ENCODE measurements around the gene ATP10A. TPM values are rescaled to one million over a fixed set of nuclear protein-coding genes. Genes with fewer than 3 reads are reported as not detected.
"Not testable (repeated sequence)": the region's sequence is repeated elsewhere in the genome, so short reads cannot be mapped to it uniquely, and the experiment has no call there.

ATP10A gene
- total RNA-seq, 2 donors from 2014 or later = 16.6 to 44.6 TPM

GRCh38 chr15:25783607-25784540, 79.3 kb downstream of the ATP10A start:
- Mint-ChIP-seq H3K36me3 (peaks cover 0 to 11% of the 10 kb centered on the region in 2 donors), H3K27ac (peak overlapping the region; percentile 51 to 81), H3K9me3 (no peaks in the 10 kb centered on the region)
- ATAC-seq = peak; percentile 41 to 64
- DNase-seq (ENCODE audit: low spot score in 2 of 2) = peak in 1 of 2 donors; percentile 61

GRCh38 chr15:25783134-25783533, 80.0 kb downstream of the ATP10A start:
- ATAC-seq (no peak), DNase-seq (ENCODE audit: low spot score in 2 of 2) (no peak)
- Mint-ChIP-seq H3K36me3 (peaks cover 0 to 12% of the 10 kb centered on the region in 2 donors), H3K27ac (peak overlapping the region in 1 of 2 donors; percentile 51), H3K9me3 (no peaks in the 10 kb centered on the region)

GRCh38 chr15:25780479-25781255, 82.5 kb downstream of the ATP10A start:
- Mint-ChIP-seq H3K9me3 (no peaks in the 10 kb centered on the region), H3K36me3 (peaks cover 0 to 13% of the 10 kb centered on the region in 2 donors), H3K27ac (no peak overlapping the region)
- ATAC-seq = no peak
- no peak for DNase-seq (ENCODE audit: low spot score in 2 of 2)

- H3K9me3 Mint-ChIP-seq = no peaks in the 10 kb centered on the region
- H3K27ac Mint-ChIP-seq = peak overlapping the region in 1 of 2 donors; percentile 59
- H3K36me3 Mint-ChIP-seq = peaks cover 0 to 13% of the 10 kb centered on the region in 2 donors
- no peak for DNase-seq (ENCODE audit: low spot score in 2 of 2)
- ATAC-seq = no peak
These were observed 85.0 kb downstream of the ATP10A start for GRCh38 chr15:25778161-25778560.

- H3K27ac Mint-ChIP-seq = peak overlapping the region; percentile 44 to 55
These were observed 86.1 kb downstream of the ATP10A start for GRCh38 chr15:25777037-25777436.

GRCh38 chr15:25776071-25776746, 86.9 kb downstream of the ATP10A start:
- DNase-seq (ENCODE audit: low spot score in 2 of 2) (no peak), ATAC-seq (no peak)
- H3K36me3 Mint-ChIP-seq = peaks cover 0 to 13% of the 10 kb centered on the region in 2 donors
- no peaks in the 10 kb centered on the region for H3K9me3 Mint-ChIP-seq
- no peak overlapping the region for H3K27ac Mint-ChIP-seq

More at GRCh38 chr15:25777037-25777436, 86.1 kb downstream of the ATP10A start:
- DNase-seq (ENCODE audit: low spot score in 2 of 2) (no peak), ATAC-seq (no peak)
- Mint-ChIP-seq H3K36me3 (peaks cover 0 to 13% of the 10 kb centered on the region in 2 donors), H3K9me3 (no peaks in the 10 kb centered on the region)

GRCh38 chr15:25775317-25775912, 87.7 kb downstream of the ATP10A start:
- Mint-ChIP-seq H3K36me3 (peaks cover 0 to 13% of the 10 kb centered on the region in 2 donors), H3K9me3 (no peaks in the 10 kb centered on the region), H3K27ac (peak overlapping the region in 1 of 2 donors; percentile 26)
- no peak for DNase-seq (ENCODE audit: low spot score in 2 of 2)
- ATAC-seq = peak in 1 of 2 donors; percentile 12

- DNase-seq (ENCODE audit: low spot score in 2 of 2) = no peak
- H3K36me3 Mint-ChIP-seq = peaks cover 0 to 13% of the 10 kb centered on the region in 2 donors
- no peak for ATAC-seq
- H3K27ac Mint-ChIP-seq = peak overlapping the region in 1 of 2 donors; percentile 7
- no peaks in the 10 kb centered on the region for H3K9me3 Mint-ChIP-seq
These were observed 88.3 kb downstream of the ATP10A start for GRCh38 chr15:25774871-25775270.

GRCh38 chr15:25773248-25773647, 89.9 kb downstream of the ATP10A start:
- peaks cover 0 to 2% of the 10 kb centered on the region in 2 donors for H3K36me3 Mint-ChIP-seq
- no peak for DNase-seq (ENCODE audit: low spot score in 2 of 2)
- no peak for ATAC-seq
- no peak overlapping the region for H3K27ac Mint-ChIP-seq
- H3K9me3 Mint-ChIP-seq = no peaks in the 10 kb centered on the region

- Mint-ChIP-seq H3K9me3 (no peaks in the 10 kb centered on the region), H3K27ac (peak overlapping the region in 1 of 2 donors; percentile 72), H3K36me3 (no peaks in the 10 kb centered on the region)
- no peak for DNase-seq (ENCODE audit: low spot score in 2 of 2)
- ATAC-seq = no peak
These were observed 90.6 kb downstream of the ATP10A start for GRCh38 chr15:25772500-25772899.

- not testable (repeated sequence) for DNase-seq (ENCODE audit: low spot score in 2 of 2); H3K36me3 Mint-ChIP-seq; H3K9me3 Mint-ChIP-seq; ATAC-seq
- H3K27ac Mint-ChIP-seq = peak overlapping the region in 1 of 2 donors; percentile 68
These were observed 91.4 kb downstream of the ATP10A start for GRCh38 chr15:25771736-25772135.

- H3K9me3 Mint-ChIP-seq = no peaks in the 10 kb centered on the region
- peak overlapping the region in 1 of 2 donors; percentile 68 for H3K27ac Mint-ChIP-seq
- DNase-seq (ENCODE audit: low spot score in 2 of 2) (no peak), ATAC-seq (no peak)
- H3K36me3 Mint-ChIP-seq = peaks cover 3 to 10% of the 10 kb centered on the region in 2 donors
These were observed 91.8 kb downstream of the ATP10A start for GRCh38 chr15:25771338-25771706.

- Mint-ChIP-seq H3K9me3 (no peaks in the 10 kb centered on the region), H3K27ac (no peak overlapping the region), H3K36me3 (peaks cover 8 to 12% of the 10 kb centered on the region in 2 donors)
- ATAC-seq (no peak), DNase-seq (ENCODE audit: low spot score in 2 of 2) (no peak)
These were observed 92.3 kb downstream of the ATP10A start for GRCh38 chr15:25770618-25771337.

- DNase-seq (ENCODE audit: low spot score in 2 of 2) (no peak), ATAC-seq (no peak)
- Mint-ChIP-seq H3K27ac (no peak overlapping the region), H3K36me3 (peaks cover 16 to 20% of the 10 kb centered on the region in 2 donors), H3K9me3 (no peaks in the 10 kb centered on the region)
These were observed 93.1 kb downstream of the ATP10A start for GRCh38 chr15:25770031-25770430.

GRCh38 chr15:25768271-25768670, 94.9 kb downstream of the ATP10A start:
- ATAC-seq = no peak
- H3K9me3 Mint-ChIP-seq = no peaks in the 10 kb centered on the region
- peaks cover 20 to 21% of the 10 kb centered on the region in 2 donors for H3K36me3 Mint-ChIP-seq
- H3K27ac Mint-ChIP-seq = peak overlapping the region in 1 of 2 donors; percentile 41
- no peak for DNase-seq (ENCODE audit: low spot score in 2 of 2)

Measured in activated naive CD4-positive, alpha-beta T cell treated with anti-CD3 and anti-CD28 coated beads, Interleukin-2, amount 50 U/mL, for 72 hours (primary cell).